Progenitor cell of endocrine pancreas (in vitro differentiated cells): ENCODE measurements around the gene CS. TPM values are rescaled to one million over a fixed set of nuclear protein-coding genes. Genes with fewer than 3 reads are reported as not detected.
"Not testable (repeated sequence)": the region's sequence is repeated elsewhere in the genome, so short reads cannot be mapped to it uniquely, and the experiment has no call there.

ENCODE experiments used
- DNase-seq: peaks from one replicate; pipeline ENCODE4 v3.0.0; 2021; ENCODE audit warnings: low spot score; ENCODE audit not compliant: unreplicated experiment
- H3K27ac Mint-ChIP-seq: 2 replicates; pipeline ENCODE4 v1.8.0; 2021; ENCODE audit warnings: mild to moderate bottlenecking, moderate library complexity, mixed read lengths
- H3K27me3 Mint-ChIP-seq: 2 replicates; pipeline ENCODE4 v1.8.0; 2021; ENCODE audit warnings: mixed read lengths
- H3K36me3 Mint-ChIP-seq: 2 replicates; pipeline ENCODE4 v1.8.0; 2022; ENCODE audit warnings: mixed read lengths; ENCODE audit not compliant: insufficient read depth
- H3K4me1 Mint-ChIP-seq: 2 replicates; pipeline ENCODE4 v1.8.0; 2021; ENCODE audit warnings: low read depth, mixed read lengths
- H3K4me3 Mint-ChIP-seq: 2 replicates; pipeline ENCODE4 v1.8.0; 2021; ENCODE audit warnings: low read depth, mild to moderate bottlenecking, moderate library complexity, mixed read lengths
- H3K9me3 Mint-ChIP-seq: 2 replicates; pipeline ENCODE4 v1.8.0; 2021; ENCODE audit warnings: low read depth, mixed read lengths
- CTCF ChIP-seq: fragments of 200-600 bp; sonication (generic); IDR thresholded peaks from one replicate; pipeline ENCODE4 v1.5.0; 2021; ENCODE audit warnings: antibody characterized with exemption, mild to moderate bottlenecking; ENCODE audit not compliant: unreplicated experiment
- total RNA-seq: library from RNA; stranded (reverse); gene quantifications from 2 replicates; pipeline ENCODE4 v1.2.1, GENCODE V29; 2021

Gene CS
- total RNA-seq, 1 donor from 2014 or later: 216 TPM

DNA sequence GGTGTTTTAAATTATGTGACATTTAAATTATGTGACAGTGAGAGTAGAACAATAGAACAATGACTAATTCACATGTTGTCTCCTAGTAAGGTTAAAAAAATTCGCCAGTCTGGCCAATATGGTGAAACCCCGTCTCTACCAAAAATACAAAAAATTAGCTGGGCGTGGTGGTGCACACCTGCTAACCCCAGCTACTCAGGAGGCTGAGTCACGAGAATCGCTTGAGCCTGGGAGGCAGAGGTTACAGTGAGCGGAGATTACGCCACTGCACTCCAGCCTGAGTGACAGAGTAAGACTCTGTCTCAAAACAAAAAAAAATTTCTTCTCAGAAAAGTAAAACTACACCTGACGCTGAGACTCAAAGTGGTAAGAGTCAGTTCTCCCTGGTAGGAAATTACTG lies 2.7 kb downstream of the CS start:
- Mint-ChIP-seq H3K36me3 (peaks cover 5% of the 10 kb centered on the region), H3K4me1 (peaks cover 20% of the 10 kb centered on the region), H3K27ac (no peak overlapping the region)

DNA sequence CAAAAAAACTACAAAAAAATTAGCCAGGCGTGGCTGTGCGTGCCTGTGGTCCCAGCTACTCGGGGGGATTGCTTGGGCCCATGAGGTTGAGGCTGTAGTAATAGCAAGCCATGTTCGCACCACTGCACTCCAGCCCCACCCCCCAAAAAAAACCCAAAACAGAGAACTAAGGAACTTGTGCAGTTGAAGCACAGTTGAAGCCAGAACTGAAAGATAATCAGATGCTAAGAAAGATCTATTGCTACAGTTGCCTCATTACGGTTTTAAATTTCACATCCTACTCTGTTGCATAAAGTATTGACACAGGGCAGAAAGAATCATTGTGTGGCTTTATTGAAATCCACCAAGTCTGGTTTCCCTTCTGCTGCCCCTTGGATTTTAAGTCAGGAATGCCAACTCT lies 3.8 kb downstream of the CS start:
- Mint-ChIP-seq H3K27me3 (no peaks in the 10 kb centered on the region), H3K9me3 (no peaks in the 10 kb centered on the region), H3K27ac (no peak overlapping the region), H3K4me3 (no peak overlapping the region), H3K36me3 (peaks cover 5% of the 10 kb centered on the region), H3K4me1 (peaks cover 18% of the 10 kb centered on the region)
- no peak for TF ChIP-seq CTCF
- DNase-seq: no peak

More for the DNA sequence above, 2.7 kb downstream of the CS start:
- H3K27me3 Mint-ChIP-seq: no peaks in the 10 kb centered on the region
- no peak for DNase-seq
- no peak for TF ChIP-seq CTCF
- no peaks in the 10 kb centered on the region for H3K9me3 Mint-ChIP-seq
- H3K4me3 Mint-ChIP-seq: peak overlapping the region; percentile 24

DNA sequence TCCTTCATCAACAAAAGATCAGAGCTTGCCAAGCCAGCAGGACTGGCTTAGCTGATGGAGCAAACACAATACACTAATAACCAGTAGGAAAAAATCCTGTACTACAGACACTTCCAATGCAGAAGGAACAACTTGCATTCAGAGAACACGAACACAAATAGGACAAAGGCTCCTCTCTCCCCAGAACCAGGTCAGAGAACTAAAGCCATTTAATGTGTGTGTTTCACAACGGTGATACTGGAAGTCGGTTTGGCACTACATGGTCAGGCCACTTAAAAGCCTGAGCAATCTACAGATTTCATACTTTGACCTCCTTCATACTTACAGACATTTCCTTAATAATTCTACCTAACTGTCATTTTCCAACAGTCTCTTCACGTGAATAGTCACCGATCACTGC lies 6.3 kb downstream of the CS start:
- H3K27ac Mint-ChIP-seq: no peak overlapping the region

DNA sequence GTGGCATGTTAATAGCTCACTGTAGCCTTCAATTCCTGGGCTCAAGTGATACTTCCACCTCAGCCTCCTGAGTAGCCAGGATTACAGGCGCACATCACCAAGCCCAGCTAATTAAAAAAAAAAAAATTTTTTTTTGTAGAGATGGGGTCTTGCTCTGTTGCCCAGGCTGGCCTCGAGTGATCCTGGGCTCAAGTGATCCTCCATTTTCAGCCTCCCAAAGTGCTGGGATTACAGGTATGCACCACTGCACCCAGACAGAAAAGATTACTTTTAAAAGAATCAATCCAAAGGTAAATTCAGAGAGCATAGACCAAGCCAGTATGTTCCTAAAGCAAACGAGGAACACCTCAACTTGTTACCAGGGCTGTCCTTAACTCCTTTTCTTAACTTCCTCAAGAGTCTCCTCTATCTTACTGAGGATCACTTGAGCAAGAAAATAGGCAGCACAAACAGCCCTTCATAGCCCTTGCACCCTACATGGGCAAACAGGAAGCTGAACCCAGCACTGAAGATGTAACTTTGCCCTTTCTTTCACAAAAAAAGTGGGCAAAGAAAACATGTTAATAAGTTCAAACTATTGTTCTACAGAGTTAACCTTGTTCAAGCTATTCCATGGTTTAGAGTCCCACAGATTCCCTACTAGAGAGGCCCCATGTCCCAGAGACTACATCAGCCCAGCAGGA lies 11.3 kb downstream of the CS start:
- Mint-ChIP-seq H3K4me3 (no peak overlapping the region), H3K36me3 (peaks cover 10% of the 10 kb centered on the region), H3K4me1 (peaks cover 3% of the 10 kb centered on the region), H3K9me3 (no peaks in the 10 kb centered on the region), H3K27me3 (no peaks in the 10 kb centered on the region), H3K27ac (no peak overlapping the region)
- TF ChIP-seq CTCF: no peak
- DNase-seq: no peak

More for the DNA sequence above, 6.3 kb downstream of the CS start:
- no peaks in the 10 kb centered on the region for H3K9me3 Mint-ChIP-seq
- H3K36me3 Mint-ChIP-seq: peaks cover 6% of the 10 kb centered on the region
- no peak for TF ChIP-seq CTCF
- no peak for DNase-seq
- no peak overlapping the region for H3K4me3 Mint-ChIP-seq
- H3K4me1 Mint-ChIP-seq: peaks cover 4% of the 10 kb centered on the region
- H3K27me3 Mint-ChIP-seq: no peaks in the 10 kb centered on the region

DNA sequence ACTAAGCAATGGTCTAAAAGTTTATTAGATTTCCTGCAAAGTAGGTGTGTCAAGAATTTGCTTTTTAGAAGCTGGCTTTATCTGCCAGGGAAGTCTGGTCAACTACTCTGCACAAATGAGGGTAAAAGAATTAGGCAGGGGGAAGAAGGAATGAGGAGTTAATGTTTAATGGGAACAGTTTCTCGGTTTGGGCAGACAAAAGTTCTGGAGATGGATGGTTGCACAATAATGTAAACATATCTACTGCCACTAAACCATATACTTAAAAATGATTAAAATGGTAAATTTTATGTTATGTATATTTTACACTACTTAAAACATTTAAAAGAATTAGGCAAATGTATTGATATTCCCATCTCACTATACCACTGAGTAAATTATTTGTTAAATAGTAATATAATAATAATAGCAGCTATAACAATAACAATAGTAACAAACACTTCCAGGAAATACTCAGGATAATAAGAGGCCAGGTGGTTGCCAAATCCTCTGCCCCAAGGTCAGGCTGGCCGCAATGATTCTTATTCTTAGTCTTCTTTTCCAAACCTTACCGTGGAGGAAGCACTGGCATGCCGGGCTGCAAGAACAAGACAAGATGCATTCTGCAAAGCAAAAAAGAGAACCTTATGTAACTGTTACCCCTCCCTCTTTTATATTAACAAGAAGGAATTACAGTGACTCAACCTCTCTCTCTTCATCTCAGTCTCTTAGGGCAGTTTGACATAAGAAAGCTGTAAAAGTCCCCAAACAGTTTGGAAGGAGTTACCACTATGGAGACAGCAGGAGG lies 13.9 kb downstream of the CS start:
- Mint-ChIP-seq H3K27me3 (no peaks in the 10 kb centered on the region), H3K36me3 (peaks cover 21% of the 10 kb centered on the region), H3K4me3 (no peak overlapping the region), H3K4me1 (peaks cover 3% of the 10 kb centered on the region), H3K9me3 (no peaks in the 10 kb centered on the region), H3K27ac (no peak overlapping the region)
- no peak for DNase-seq
- no peak for TF ChIP-seq CTCF

GRCh38 chr12:56284263-56284662 lies 15.9 kb downstream of the CS start:
- peaks cover 23% of the 10 kb centered on the region for H3K36me3 Mint-ChIP-seq
- not testable (repeated sequence) for DNase-seq, H3K4me3 Mint-ChIP-seq

More at GRCh38 chr12:56284263-56284662, 15.9 kb downstream of the CS start:
- H3K27ac Mint-ChIP-seq, H3K9me3 Mint-ChIP-seq, H3K4me1 Mint-ChIP-seq, H3K27me3 Mint-ChIP-seq: not testable (repeated sequence)
